SK-N-SH (cell line): Measurements from ENCODE around the gene PREPL. TPM values are rescaled to one million over a fixed set of nuclear protein-coding genes. Genes with fewer than 3 reads are reported as not detected.
"Not testable (repeated sequence)": the region's sequence is repeated elsewhere in the genome, so short reads cannot be mapped to it uniquely, and the experiment has no call there.

Experiments
- CTCF ChIA-PET: fragments of 300-600, 350-600 bp; formaldehyde crosslinking; extraction: SDS; loops from one replicate; lab custom pipeline; 2021; lab: Yijun Ruan, JAX
- POLR2A ChIA-PET: fragments of 350-600 bp; sonication (Branson Sonifier 250); formaldehyde crosslinking; extraction: SDS; loops from one replicate; lab custom pipeline; 2020; ENCODE audit warnings: antibody characterized with exemption, inconsistent platforms; lab: Yijun Ruan, JAX
- DNase-seq: peaks from one replicate; pipeline ENCODE4 v3.0.0; 2012
- H2AFZ ChIP-seq: fragments of 200-600 bp; sonication (generic); 2 replicates; pipeline ENCODE4 v1.8.1; 2016; ENCODE audit warnings: antibody characterized with exemption, mild to moderate bottlenecking, low read depth
- H3F3A ChIP-seq: fragments of 200-600 bp; sonication (generic); replicated peaks from 2 replicates; pipeline ENCODE3; 2016; ENCODE audit warnings: antibody characterized with exemption, mild to moderate bottlenecking; ENCODE audit not compliant: insufficient read depth
- H3K27ac ChIP-seq, 2 experiments: fragments of 200-500 bp in 1 of 2; fragments of 200-600 bp in 1 of 2; sonication (Bioruptor generic) in 1 of 2; sonication (generic), shearing (Covaris generic) in 1 of 2; 2 replicates each; pipeline versions ENCODE4 v1.5.1 to v1.6.1; 2014 to 2016; ENCODE audit warnings: low read depth in 2 of 2, inconsistent platforms in 1 of 2, low read length in 1 of 2, mild to moderate bottlenecking in 1 of 2, mixed read lengths in 1 of 2
- H3K27me3 ChIP-seq: fragments of 200-600 bp; sonication (generic), shearing (Covaris generic); 2 replicates; pipeline ENCODE4 v1.6.1; 2016; ENCODE audit warnings: mixed run types; ENCODE audit not compliant: insufficient read depth
- H3K36me3 ChIP-seq, 2 experiments: fragments of 200-500 bp in 1 of 2; fragments of 200-600 bp in 1 of 2; sonication (Bioruptor generic) in 1 of 2; sonication (generic) in 1 of 2; replicated peaks in 1 of 2; 2 replicates each; pipeline versions ENCODE3 to v1.5.1; 2014 to 2016; ENCODE audit warnings: low read length in 1 of 2, mild to moderate bottlenecking in 1 of 2; ENCODE audit not compliant: insufficient read depth in 2 of 2, control insufficient read depth in 1 of 2
- H3K4me1 ChIP-seq, 2 experiments: fragments of 200-500 bp in 1 of 2; fragments of 200-600 bp in 1 of 2; sonication (Bioruptor generic) in 1 of 2; sonication (generic), shearing (Covaris generic) in 1 of 2; 2 replicates each; pipeline versions ENCODE4 v1.5.1 to v1.6.1; 2014 to 2016; ENCODE audit warnings: low read depth in 1 of 2, low read length in 1 of 2, mixed run types in 1 of 2; ENCODE audit not compliant: insufficient read depth in 2 of 2, control insufficient read depth in 1 of 2
- H3K4me2 ChIP-seq: fragments of 200-600 bp; sonication (generic), shearing (Covaris generic); 2 replicates; pipeline ENCODE4 v1.6.1; 2017; ENCODE audit warnings: mixed run types
- H3K4me3 ChIP-seq, 2 experiments: fragments of 200-500 bp in 1 of 2; fragments of 200-600 bp in 1 of 2; sonication (Bioruptor generic) in 1 of 2; sonication (generic), shearing (Covaris generic) in 1 of 2; 2 replicates each; pipeline versions ENCODE4 v1.5.1 to v1.8.1; 2014 to 2016; ENCODE audit warnings: low read depth in 2 of 2, inconsistent platforms in 1 of 2, low read length in 1 of 2, mild to moderate bottlenecking in 1 of 2, mixed read lengths in 1 of 2, moderate library complexity in 1 of 2
- H3K79me2 ChIP-seq: fragments of 200-600 bp; sonication (generic); 2 replicates; pipeline ENCODE4 v1.8.1; 2017; ENCODE audit warnings: mild to moderate bottlenecking; ENCODE audit not compliant: insufficient read depth
- H3K9ac ChIP-seq: fragments of 200-600 bp; sonication (generic); 2 replicates; pipeline ENCODE4 v1.6.1; 2017; ENCODE audit warnings: mixed run types
- H3K9me2 ChIP-seq: fragments of 200-600 bp; sonication (generic); 2 replicates; pipeline ENCODE4 v1.6.1; 2017; ENCODE audit warnings: mixed run types
- H3K9me3 ChIP-seq: fragments of 200-600 bp; sonication (generic); 2 replicates; pipeline ENCODE4 v1.6.1; 2017; ENCODE audit warnings: mixed run types, mild to moderate bottlenecking, moderate library complexity
- H4K20me1 ChIP-seq: fragments of 200-600 bp; sonication (generic); 2 replicates; pipeline ENCODE4 v1.6.1; 2017; ENCODE audit warnings: mild to moderate bottlenecking, mixed run types; ENCODE audit not compliant: insufficient read depth
- CTCF ChIP-seq: fragments of 200-600 bp; sonication (generic); IDR thresholded peaks from 2 replicates; pipeline ENCODE4 v1.6.1; 2017; ENCODE audit warnings: antibody characterized with exemption, mild to moderate bottlenecking, moderate library complexity
- ELF1 ChIP-seq: IDR thresholded peaks from 2 replicates; pipeline ENCODE4 v1.4.0; 2012
- EP300 ChIP-seq, 2 experiments: IDR thresholded peaks; 2 replicates each; pipeline versions ENCODE4 v1.4.0 to v1.6.1; 2012; ENCODE audit warnings: borderline replicate concordance in 1 of 2, low read depth in 1 of 2, low read length in 1 of 2
- IRF3 ChIP-seq: fragments of 150-350 bp; IDR thresholded peaks from 2 replicates; pipeline ENCODE4 v1.6.1; 2016; ENCODE audit warnings: mild to moderate bottlenecking, low read depth, low read length
- JUND ChIP-seq: IDR thresholded peaks from 2 replicates; pipeline ENCODE4 v1.4.0; 2012
- MAX ChIP-seq: IDR thresholded peaks from 2 replicates; pipeline ENCODE4 v1.4.0; 2012; ENCODE audit warnings: low read depth
- NFIC ChIP-seq: IDR thresholded peaks from 2 replicates; pipeline ENCODE4 v1.4.0; 2012; ENCODE audit warnings: borderline replicate concordance
- REST ChIP-seq: IDR thresholded peaks from 2 replicates; pipeline ENCODE4 v1.6.1; 2012; ENCODE audit warnings: mild to moderate bottlenecking, low read depth, low read length, moderate library complexity
- RFX5 ChIP-seq: IDR thresholded peaks from 2 replicates; pipeline ENCODE4 v1.6.1; 2012; ENCODE audit warnings: mild to moderate bottlenecking, improper control_type of control experiment, low read length
- SIN3A ChIP-seq: IDR thresholded peaks from 2 replicates; pipeline ENCODE4 v1.6.1; 2012; ENCODE audit warnings: low read depth, mild to moderate bottlenecking, low read length, moderate library complexity, borderline replicate concordance
- TEAD4 ChIP-seq: IDR thresholded peaks from 2 replicates; pipeline ENCODE4 v1.4.0; 2012; ENCODE audit warnings: mild to moderate bottlenecking, borderline replicate concordance; ENCODE audit not compliant: insufficient read depth
- USF1 ChIP-seq: IDR thresholded peaks from 2 replicates; pipeline ENCODE4 v1.4.0; 2012; ENCODE audit warnings: low read depth, borderline replicate concordance
- YY1 ChIP-seq: IDR thresholded peaks from 2 replicates; pipeline ENCODE4 v1.4.0; 2012; ENCODE audit warnings: low read depth, mild to moderate bottlenecking
- WGBS: methylation state at CpG from one replicate; pipeline ENCODE4 v1.1.6; 2017; ENCODE audit warnings: low lambda C conversion rate; 5-methylcytosine and 5-hydroxymethylcytosine counted together
- polyA plus RNA-seq, 3 experiments: library from polyadenylated mRNA; depleted of rRNA; stranded (reverse); fragments of >200 nt; gene quantifications; 2 replicates each; pipeline ENCODE4 v1.2.3, GENCODE V29; 2012

PREPL gene
- polyA plus RNA-seq, 1 of the 3 experiments (the other 2 are of a cell fraction): 22.6 TPM

GRCh38 chr2:44304258-44304657, 57.0 kb downstream of the PREPL start (continued):
- no peak for TF ChIP-seq REST
- TF ChIP-seq ELF1: no peak
- TF ChIP-seq IRF3: no peak
- TF ChIP-seq CTCF: no peak
- TF ChIP-seq EP300 (IDR thresholded peaks at IDR 0.05; ENCODE audit: borderline replicate concordance in 1 of 2, low read depth in 1 of 2, low read length in 1 of 2): no peak
- no peak for TF ChIP-seq USF1
- TF ChIP-seq MAX: no peak
- no peak for TF ChIP-seq RFX5
- no peak for TF ChIP-seq NFIC
- TF ChIP-seq SIN3A: no peak
- no peak for TF ChIP-seq JUND
- no peak for TF ChIP-seq TEAD4
- TF ChIP-seq YY1: no peak

GRCh38 chr2:44303766-44304165, 57.5 kb downstream of the PREPL start:
- H3K27me3 ChIP-seq, H2AFZ ChIP-seq, H3K4me1 ChIP-seq, H3K4me3 ChIP-seq, H4K20me1 ChIP-seq, H3F3A ChIP-seq, DNase-seq, H3K79me2 ChIP-seq, H3K36me3 ChIP-seq, H3K4me2 ChIP-seq, POLR2A ChIA-PET, H3K27ac ChIP-seq, H3K9me3 ChIP-seq, H3K9ac ChIP-seq, H3K9me2 ChIP-seq: not testable (repeated sequence)
- CTCF ChIA-PET: interaction anchor here (1.1 kb wide), 1 partner anchor 12 kb away, joined by 3 read pairs; no protein-coding TSS in a partner anchor
- 71% methylated on average over 3 of the region's 3 CpGs for WGBS
